NCI-H1048 (cell line): ENCODE data around the gene TULP1.
"Not testable (repeated sequence)": the region's sequence is repeated elsewhere in the genome, so short reads cannot be mapped to it uniquely, and the experiment has no call there.

Experiments
- DNase-seq: peaks from one replicate; lab custom pipeline; 2025; lab: John Stamatoyannopoulos, UW

TULP1 gene

GRCh38 chr6:35512740-35513139, at the start of gene TULP1:
TSS of gene TULP1 (minus strand) at chr6:35512896. CDS start at chr6:35512858, 38 bp downstream.
- no peak for DNase-seq

GRCh38 chr6:35562060-35562459, 49.4 kb upstream of the TULP1 start:
- no peak for DNase-seq

- DNase-seq = no peak
Measured at GRCh38 chr6:35561113-35561512, 48.4 kb upstream of the TULP1 start.

- no peak for DNase-seq
Measured at GRCh38 chr6:35558571-35558970, 45.9 kb upstream of the TULP1 start.

- DNase-seq = no peak
Measured at GRCh38 chr6:35557239-35557638, 44.5 kb upstream of the TULP1 start.

GRCh38 chr6:35554811-35555210, 42.1 kb upstream of the TULP1 start:
- no peak for DNase-seq

GRCh38 chr6:35553315-35553714, 40.6 kb upstream of the TULP1 start:
- DNase-seq = no peak

GRCh38 chr6:35552285-35552917, 39.7 kb upstream of the TULP1 start:
- DNase-seq = no peak

- DNase-seq = no peak
Measured at GRCh38 chr6:35550437-35550836, 37.7 kb upstream of the TULP1 start.

- no peak for DNase-seq
Measured at GRCh38 chr6:35547676-35548075, 35.0 kb upstream of the TULP1 start.

- DNase-seq = no peak
Measured at GRCh38 chr6:35544769-35545361, 32.2 kb upstream of the TULP1 start.

GRCh38 chr6:35543459-35544193, 30.9 kb upstream of the TULP1 start:
- no peak for DNase-seq

- no peak for DNase-seq
Measured at GRCh38 chr6:35541836-35542235, 29.1 kb upstream of the TULP1 start.

GRCh38 chr6:35539223-35539622, 26.5 kb upstream of the TULP1 start:
- DNase-seq = no peak

- not testable (repeated sequence) for DNase-seq
Measured at GRCh38 chr6:35535847-35536246, 23.2 kb upstream of the TULP1 start.

- DNase-seq = no peak
Measured at GRCh38 chr6:35534407-35535170, 21.9 kb upstream of the TULP1 start.

- DNase-seq = no peak
Measured at GRCh38 chr6:35533981-35534380, 21.3 kb upstream of the TULP1 start.

- DNase-seq = no peak
Measured at GRCh38 chr6:35532126-35532525, 19.4 kb upstream of the TULP1 start.

GRCh38 chr6:35524380-35525020, 11.8 kb upstream of the TULP1 start:
- DNase-seq = no peak

GRCh38 chr6:35522660-35523658, 10.3 kb upstream of the TULP1 start:
- peak; percentile 26 for DNase-seq

GRCh38 chr6:35522151-35522550, 9.5 kb upstream of the TULP1 start:
- no peak for DNase-seq
